HK-2 (cell line): Measurements from ENCODE around the gene TLL2.
"Not testable (repeated sequence)": the region's sequence is repeated elsewhere in the genome, so short reads cannot be mapped to it uniquely, and the experiment has no call there.

Experiments used
- DNase-seq: peaks from one replicate; pipeline ENCODE4 v3.0.0-alpha.2; 2018; ENCODE audit not compliant: unreplicated experiment

The TLL2 gene

DNA sequence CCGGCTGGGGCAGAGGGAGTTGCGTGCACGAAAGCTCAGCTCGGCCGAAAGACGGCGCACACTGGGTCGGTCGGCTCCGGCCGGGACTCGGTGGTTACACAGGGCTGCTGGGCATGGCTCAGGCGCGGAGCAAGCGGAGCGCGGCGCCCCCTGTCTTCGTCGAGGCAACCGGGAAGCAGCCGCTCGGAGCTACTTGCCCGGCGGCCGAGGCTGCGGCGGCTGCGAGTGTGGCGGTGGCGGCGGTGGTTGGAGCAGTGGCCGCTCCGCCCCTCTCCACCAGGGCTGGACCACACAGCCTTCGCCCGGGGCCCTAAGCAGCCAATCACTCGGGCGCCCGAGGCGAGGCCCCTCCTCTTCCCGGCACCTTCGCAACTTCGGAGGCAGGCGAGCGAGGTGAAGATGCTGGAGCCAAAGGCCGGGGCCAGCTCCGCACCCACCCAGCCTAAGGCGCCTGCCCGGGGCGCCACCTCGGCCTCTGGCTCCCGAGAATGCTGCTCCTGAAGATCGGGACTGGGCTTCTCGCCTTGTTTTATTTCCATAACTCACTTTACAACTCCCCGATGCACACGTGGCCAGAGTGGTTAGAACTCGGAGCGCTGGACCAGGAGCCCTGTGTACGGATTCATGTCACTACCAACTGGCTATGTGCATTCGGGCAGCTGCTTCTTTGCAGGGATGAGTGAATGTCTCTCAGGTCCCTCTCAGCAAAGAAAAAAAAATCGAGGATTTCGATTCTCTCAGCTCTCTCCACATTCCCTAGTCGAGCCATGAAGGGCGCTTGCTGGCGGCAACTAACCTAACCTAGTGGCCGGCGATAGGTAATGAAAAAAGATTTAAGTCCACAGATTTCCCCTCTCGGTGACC, at the start of gene TLL2:
Gene TLL2, minus strand, starts transcription at position 229 of the 864 bp plus-strand sequence. CDS start 241 bp downstream, outside the sequence.
- peak; percentile 97 for DNase-seq

DNA sequence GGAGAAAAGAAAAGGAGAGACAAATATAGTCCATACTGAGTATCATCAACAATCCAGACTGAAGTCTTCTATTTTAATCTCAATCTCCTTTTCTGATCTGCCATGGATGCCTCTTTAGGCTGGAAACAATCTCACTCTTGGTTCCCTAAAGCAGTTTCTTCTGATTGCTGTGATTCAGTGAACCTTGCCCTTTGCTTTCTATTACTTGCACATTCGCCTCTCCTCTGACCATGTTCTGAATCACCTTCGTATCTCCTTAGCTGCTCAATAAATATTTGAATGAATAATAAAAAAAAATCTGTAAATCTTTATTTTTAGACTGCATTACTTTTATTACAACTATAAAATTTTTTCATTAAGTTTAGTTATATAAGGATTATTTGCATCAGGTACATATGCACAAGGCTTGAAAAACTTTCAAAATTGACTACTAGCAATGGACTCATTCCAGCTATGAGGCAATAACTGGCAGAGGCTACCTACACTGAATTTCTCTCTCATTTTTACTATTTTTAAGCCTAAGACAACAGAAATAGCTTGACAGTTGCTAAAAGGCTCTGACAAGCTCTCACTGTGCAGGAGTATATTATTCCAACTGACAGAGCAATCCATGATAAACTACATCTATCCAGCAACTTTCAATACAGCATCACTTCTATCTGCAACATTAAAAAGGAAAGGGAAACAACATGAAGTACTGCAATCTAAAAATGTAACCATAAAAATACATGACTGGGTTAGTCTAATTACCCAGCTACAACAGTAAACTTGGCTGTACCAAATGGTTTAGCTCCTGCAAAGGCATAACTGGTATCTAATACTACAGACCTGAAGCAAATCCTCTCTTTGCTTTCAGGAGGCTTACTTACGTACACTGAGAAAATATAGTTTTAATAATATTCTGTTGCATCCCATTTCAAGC, 47.5 kb upstream of the TLL2 start:
- no peak for DNase-seq

DNA sequence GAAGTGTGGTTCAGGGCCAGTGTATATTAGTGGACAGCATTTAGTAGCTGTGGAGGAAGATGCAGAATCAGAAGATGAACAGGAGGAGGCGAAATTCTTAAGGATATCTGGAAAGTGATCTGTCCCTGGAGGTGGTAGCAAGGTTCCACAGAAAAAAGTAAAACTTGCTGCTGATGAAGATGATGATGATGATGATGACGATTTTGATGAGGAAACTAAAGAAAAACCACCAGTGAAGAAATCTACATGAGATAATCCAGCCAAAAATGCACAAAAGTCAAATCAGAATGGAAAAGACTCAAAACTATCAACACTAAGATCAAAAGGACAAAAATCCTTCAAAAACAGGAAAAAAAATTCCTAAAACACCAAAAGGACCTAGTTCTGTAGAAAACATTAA, 46.8 kb upstream of the TLL2 start:
- DNase-seq, result no peak

DNA sequence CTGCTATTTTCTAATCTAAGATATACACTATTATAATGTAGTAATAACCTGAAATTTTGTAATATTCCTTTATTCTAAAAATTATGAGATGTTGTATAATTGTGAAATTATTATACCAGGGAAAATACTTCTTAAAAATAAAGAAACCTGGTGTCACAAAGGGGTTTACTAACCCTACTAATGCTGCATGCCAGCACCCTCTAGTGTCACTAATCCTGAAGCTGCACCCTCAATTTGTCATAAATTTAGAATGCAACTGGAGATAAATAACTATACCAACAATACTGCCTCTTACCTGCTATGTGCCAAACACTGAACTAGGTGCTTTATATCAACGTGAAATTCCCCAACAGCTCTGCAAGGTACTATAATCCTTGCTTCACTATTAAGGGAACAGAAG, 42.3 kb upstream of the TLL2 start:
- no peak for DNase-seq

DNA sequence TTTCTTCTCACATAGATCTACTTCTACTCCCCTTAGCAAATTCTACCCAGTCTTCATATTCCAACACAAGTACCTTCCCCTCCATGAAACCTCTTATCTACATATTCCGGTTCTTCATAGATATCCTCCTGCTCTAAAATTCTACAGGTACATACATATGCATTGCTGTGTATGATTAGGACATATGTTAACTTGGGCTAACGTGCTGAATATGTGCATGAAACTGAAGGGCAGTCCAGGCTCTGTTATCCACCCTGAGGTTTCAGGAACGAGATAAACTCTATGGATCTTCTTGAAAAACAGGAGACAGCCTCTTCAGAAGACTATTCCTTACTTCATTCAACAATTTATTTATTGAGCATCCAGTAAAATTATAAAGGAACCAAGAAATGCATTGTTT, 41.6 kb upstream of the TLL2 start:
- DNase-seq, result no peak

DNA sequence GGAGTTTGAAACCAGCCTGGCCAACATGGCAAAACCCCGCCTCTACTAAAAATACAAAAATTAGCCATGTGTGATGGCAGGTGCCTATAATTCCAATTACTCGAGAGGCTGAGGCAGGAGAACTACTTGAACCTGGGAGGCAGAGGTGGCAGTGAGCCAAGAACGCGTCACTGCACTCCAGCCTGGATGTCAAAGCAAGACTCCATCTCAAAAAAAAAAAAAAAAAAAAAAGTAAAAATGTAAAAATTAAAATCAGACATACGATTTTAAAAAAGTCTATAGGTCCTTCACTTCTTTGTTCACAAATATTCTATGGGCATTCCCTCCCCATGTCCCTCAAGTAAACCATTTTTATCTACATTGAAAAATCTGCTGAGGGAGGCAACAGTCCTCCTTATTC, 34.9 kb upstream of the TLL2 start:
- DNase-seq, result peak; percentile 4

DNA sequence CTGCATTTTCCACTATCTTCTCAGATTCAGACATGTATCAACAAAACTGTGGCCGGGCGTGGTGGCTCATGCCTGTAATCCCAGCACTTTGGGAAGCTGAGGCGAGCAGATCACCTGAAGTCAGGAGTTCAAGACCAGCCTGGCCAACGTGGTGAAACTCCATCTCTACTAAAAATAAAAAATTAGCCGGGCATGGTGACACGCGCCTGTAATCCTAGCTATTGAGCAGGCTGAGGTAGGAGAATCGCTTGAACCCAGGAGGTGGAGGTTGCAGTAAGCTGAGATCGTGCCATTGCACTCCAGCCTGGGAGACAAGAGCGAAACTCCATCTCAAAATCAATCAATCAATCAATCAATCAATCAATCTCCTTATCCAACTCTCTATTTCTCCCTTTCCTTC, 31.8 kb upstream of the TLL2 start:
- DNase-seq, result not testable (repeated sequence)

DNA sequence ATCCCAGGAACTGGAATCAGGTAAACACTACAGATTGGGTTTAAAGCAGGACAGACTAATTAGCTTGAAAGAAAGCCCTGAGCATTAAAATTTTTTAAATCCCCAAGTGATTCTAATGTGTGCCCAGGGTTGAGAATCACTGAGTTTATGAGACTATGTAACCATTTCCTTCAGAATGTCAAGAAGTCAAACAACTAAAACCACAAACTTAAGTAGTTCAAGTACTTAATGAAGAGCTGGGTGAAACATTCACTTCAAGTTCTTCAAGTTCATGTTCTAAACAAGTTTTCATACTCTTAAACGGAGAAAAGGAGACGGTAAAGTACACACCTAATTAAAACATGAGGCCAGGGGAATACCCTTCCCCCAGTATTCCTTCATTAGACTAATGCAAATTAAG, 28.2 kb upstream of the TLL2 start:
- no peak for DNase-seq

DNA sequence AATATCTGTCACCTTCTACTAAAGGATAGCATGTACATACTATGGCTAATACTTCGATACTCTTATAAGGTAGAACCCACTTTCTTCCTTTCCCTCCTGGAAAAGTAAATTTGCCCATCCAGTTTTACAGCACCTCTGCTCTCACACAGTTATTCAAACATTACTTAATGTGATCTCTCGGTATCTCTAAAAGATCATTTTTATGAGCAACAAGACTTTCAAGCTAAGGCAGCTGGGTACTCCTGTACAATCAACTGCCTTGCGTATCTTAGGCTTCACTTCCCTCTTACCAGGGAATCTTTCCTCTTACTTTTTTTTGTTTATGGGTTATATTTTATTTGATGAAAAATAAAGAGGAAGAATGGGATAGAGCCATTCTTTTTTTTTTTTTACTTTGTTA, 26.5 kb upstream of the TLL2 start:
- no peak for DNase-seq

DNA sequence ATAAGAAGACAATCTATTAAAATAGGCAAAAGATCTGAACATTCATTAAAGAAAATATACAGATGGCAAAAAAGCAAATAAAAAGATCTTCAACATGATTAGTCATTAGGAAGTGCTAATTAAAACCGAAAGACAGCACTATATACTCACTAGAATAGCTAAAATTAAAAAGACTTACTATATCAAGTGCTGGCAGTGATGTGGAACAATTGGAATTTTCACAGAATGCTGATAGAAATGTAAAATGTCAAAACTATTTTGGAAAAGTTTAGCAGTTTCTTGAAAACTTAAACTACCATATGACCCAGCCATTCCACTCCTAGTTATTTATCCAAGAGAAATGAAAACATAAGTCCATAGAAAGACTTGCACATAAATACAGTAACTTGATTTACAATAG, 25.0 kb upstream of the TLL2 start:
- no peak for DNase-seq

DNA sequence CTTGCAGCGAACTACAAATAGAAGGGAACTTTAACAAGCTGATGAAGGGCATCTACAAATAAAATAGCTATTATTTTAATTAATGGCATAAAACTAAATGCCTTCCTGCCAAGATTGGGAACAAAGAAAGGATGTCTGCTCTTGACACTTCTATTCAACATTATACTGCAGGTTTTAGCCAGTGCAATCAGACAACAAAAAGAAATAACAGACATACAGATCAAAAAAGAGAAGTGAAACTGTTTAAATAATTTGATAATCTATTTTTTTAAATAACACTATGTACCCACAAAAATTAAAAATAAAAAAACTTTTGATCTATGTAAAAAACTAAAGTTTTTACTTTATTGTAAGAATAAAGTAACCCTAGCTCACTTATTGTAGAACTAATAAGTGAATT, 22.4 kb upstream of the TLL2 start:
- DNase-seq, result no peak

DNA sequence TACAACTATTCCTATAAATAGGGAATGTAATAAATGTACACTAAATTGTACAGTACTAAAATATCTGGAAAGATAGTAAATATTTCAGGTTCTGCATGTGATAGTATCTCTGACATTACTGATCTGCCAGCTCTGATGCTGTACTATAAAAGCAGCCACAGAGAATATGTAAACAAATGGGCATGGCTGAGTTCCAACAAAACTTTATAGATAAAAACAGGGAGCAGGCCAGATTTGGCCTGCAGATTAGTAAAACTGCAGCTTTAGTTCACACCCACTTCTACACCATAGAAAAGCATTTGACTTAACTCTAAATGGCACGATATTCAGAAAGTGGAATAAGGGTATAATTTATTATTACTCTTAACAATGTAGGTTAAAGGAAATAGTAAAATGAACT, 18.8 kb upstream of the TLL2 start:
- DNase-seq, result no peak

DNA sequence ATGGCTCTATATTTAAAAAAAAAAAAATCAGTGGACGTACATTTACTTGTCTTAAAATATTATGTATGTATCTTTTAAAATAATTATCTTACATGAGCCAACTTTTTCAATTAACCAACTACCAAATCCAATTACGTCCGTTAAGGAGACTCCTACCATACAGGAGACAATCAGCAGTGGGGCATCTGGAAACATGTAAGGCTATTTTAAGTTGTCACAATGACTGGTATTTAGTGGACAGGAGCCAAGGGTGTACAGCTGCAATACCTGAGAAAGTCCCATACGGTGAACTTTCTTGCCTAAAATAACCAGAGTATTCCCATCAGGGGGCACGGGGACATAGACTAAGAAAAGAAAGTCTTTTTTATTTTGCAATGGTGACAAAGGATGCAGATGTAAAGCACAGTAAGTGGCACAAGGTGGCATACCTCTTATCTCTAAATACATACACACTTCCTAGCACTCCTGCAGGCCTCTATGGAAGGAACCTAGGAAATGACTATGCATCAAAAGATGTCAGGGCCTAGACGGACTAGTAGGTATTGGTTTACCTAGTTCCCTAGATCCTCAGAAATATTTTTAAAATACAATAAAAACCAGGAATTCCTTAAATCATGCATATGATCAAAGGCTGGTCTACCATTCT, 16.0 kb upstream of the TLL2 start:
- DNase-seq, result no peak

DNA sequence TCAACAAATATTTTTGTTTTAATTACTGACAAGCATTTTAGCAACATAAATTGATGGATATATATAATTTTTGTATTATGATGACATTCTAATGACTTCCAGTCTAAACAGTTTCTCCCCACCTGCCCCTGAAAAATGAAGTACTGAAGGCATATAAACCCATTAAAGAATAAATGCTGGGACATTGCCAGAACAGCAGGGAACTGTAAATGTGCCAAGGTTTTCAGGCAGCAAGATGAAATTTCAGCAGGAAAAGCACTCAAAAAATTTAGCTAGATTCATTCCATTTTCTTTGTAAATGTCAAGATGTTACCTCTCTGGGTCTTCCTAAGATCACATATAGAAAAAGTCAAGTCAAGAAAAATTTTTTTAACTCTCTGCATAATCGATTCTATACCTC, 11.0 kb upstream of the TLL2 start:
- no peak for DNase-seq

DNA sequence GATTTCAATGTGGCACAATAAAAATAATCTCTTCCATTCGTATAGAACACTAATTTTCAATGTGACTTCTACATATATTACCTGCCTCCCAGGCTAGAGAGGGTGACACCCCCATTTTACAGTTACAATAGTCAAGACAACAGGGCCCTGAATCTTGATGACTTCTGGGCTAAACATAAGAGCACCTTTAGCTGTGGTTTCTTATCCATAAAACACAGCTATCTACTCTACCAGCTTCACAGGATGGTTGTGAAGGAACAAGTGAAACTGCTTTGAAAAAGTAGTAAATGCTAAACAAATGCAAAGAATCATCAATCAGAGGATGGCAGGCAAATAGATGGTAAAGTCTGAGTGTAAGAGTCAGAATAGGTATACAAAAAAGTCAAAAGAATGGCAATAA, 3.6 kb upstream of the TLL2 start:
- DNase-seq, result no peak

DNA sequence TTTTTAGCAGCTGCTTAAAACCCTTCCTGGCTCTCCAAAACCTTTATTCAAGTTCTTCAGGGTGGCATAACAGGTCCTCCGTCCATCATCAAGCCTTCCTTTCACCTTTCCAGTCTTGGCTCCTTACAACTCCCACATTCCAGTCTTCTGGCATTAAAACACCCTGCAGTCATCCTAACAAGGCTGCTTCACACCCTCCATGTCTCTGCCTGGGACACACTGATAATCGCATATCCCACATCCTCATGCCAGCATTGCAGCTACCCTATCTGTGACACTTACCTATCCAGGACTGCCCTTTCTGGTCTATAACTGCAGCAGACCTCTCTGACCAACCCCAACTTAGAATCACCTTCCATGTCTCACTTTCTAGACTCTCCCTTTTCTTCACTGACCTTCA, 2.6 kb upstream of the TLL2 start:
- no peak for DNase-seq

DNA sequence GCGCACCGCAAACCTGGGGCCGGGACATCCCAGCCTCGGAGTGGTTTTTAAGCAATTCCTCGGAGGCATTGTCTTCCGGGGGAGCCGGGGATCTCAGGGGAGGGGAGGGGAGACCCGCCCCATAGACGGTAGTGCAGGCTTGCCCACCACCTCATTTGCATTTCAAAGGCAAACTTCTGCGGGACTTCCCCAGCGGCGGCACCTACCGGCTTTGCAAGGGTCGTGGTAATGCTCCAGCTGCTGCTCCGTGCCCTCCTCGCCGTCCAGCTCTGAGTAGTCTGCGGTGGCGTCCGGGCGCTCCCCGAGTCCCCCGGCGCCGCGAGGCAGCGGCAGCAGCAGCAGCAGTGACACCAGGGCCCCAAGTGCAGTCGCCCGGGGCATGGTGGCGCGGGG, 425 bp downstream of the TLL2 start:
- no peak for DNase-seq

DNA sequence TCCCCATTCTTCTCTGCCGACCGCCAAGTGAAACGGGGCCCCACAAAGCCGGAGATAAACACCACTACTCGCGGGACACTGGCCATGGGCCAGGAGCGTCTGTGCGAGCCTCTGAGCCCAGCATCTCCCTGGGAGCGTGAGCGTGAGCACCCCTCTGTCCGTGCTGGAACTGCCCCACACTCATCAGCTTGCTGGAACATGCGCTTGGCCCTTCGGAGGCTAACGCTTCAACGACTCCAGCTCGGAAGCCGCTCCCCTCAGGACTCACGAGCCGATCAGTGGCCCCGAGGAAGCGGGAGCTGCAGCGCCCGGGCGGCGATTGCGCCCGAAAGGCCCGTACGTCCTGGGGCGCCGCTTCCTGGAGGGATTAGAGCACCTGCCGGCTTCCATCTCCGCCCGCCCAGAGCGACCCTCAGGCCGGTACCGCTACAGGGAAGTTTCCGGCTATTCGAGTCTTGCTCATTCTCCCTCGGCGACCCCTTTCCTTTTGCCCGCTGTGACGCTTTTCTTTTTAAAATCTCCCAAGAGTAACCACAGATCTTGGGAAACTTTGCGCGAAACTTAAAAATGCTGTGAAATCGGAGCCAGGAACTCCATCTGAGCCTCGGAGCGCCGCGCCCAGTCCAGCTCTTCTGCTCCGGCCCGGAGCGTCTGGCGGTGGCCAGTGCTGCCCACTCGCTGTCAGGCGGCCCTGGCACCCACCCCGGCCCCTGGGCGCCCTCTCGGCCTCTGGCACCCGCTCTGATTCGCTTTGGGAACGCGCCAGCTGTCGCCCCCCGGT, 1.0 kb downstream of the TLL2 start:
- DNase-seq, result peak; percentile 61

DNA sequence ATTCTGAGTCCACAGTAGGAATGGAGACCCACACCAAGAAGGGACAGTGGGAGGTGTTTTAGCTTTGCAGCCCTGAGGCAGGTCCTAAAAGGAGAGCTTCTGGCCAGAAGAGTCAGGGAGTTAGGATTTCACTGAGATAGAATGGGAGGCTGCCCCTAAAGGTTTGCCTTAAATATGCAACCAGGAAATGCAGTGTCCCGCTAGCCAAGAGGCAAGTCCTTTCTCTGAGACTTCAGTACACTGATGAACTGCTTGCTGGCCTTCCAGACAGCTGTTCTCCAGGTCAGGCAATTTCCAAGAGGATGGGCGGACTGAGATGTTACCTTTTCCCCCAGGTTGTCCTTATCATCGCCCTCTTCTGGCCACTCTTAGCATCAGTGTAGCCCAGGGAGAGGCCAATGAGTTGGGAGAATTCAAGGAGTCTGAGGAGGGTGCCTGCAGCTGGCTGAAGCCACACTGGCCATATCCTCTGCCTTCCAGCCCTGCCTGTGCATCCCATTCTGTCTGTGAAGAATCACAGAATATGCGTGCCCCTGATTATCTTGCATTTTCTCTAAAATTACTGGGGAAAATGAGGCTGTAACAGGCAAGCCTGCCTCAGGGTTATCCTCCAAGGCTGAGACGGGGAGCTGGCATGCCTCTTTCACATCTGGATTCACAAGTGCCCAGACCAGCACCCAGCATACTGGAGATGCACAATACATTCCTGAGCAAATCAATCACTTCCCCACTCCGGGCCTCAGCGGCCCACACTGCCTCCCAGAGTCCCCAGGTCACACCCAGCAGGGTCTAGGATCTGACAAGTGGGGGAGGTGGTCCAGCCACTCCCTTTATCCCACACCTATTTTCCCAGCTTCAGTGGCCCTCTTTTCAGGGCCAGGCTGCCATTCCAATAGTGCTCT, 2.4 kb downstream of the TLL2 start:
- DNase-seq, result peak; percentile 41

DNA sequence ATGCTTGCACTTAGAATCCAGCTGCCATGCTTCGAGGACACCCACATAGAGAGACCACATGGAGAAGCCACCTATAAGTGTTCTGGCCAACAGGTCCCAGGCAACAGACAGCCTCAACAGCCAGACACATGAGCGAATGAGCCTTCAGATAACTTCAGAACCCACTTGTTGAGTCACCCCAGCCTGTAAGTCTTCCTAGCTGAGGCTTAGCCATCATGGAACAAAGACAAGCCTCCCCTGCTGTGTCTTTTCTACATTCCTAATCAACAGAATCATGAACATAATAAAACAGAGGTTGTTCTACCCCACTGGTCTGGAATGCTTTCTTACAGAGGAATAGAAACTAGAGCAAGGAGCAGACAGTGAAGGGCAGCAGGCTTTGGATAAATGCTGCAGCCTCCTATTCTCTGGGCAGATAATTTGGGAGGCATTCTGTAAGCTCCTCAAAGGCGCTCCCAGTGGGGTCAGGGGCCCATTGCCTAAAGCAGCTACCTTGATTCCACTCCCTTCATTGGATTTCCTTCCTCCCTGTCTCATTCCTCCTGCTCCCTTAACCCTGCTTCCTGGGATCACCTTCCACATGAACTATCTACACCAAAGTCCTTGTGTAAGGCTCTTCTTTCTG, 4.6 kb downstream of the TLL2 start:
- DNase-seq, result peak; percentile 66
